Measurements from ENCODE around the gene SLC6A9.

The SLC6A9 gene

GRCh38 chr1:43986712-43987111, 44.5 kb downstream of the SLC6A9 start:
- DNase-seq (ENCODE audit: low spot score) (no peak), FAIRE-seq (no peak)

DNA sequence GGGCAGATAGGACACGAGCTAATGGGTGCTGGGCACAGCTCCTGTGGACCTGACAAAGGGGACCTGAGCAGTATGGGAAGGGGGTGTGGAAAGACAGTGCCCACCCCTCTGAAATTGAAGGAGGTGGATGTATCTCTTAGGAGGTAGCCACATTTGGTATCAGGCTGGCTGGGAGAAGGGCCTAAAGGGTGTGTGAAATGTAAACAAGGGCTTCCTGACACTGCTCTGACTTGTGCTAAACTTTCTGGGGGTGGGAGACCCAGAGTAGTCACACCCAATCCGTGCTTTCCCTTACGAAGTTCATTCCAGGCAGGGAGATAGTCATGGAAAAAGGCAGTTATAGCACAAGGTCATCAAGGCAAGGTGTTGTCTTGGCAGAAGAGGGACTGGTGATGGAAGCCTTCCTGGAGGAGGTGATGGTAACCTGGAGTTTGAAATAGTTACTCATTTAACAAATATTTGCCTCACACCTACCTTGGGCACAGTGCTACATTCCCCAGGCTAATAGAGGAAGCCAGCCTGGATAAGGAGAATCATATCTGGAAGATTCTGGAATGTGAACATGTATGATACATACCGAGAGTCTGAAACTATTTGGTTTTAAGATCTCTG, 45.2 kb downstream of the SLC6A9 start:
- FAIRE-seq (no peak), DNase-seq (ENCODE audit: low spot score) (no peak)

DNA sequence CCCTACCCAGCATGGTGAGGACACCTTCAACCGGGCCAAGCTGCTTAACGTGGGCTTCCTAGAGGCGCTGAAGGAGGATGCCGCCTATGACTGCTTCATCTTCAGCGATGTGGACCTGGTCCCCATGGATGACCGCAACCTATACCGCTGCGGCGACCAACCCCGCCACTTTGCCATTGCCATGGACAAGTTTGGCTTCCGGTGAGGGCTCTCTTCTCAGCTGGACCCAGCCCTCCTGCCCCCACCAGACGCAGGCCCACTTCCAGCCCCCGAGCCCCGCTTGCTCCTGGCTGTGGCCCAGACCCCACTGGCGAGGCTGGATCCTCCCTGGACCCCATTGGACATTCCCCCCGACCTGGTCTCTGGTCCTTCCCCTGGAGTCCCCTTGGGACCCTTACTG, 46.4 kb downstream of the SLC6A9 start:
- FAIRE-seq (no peak), DNase-seq (ENCODE audit: low spot score) (no peak)

DNA sequence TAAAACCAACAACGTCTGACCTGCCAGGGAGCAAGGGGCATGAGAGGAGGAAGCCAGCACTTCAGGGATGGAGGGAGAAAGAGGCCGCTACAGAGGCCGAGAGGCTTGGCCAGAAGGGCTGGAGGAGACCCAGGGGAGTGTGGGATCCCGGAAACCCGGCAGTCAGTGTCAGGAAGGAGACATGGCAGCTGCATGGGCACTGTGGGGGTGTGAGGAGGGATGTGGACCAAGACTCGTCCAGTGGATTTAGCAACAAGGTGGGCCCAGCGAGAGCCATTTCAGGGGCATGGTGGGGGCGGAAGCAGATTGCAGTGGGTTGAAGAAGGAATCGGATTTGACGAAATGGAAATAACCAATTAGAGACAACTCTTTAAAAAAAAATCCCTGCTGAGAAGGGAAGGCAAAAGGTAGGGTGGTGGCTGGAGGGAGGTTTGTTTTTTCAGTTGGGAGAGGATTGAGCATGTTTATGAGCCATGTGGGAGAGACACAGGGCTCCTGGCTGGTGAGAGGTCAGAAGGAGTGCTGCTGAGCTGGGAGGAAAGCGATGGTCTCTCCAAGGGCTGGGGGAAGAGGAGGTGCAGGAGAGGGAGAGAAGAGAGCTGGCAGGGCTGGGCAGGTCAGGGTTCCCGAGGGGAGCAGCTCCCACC, 47.9 kb downstream of the SLC6A9 start:
- DNase-seq (ENCODE audit: low spot score) (no peak), FAIRE-seq (no peak)

- no peak for DNase-seq (ENCODE audit: low spot score)
- no peak for FAIRE-seq
Observed at GRCh38 chr1:43982808-43983207, 48.5 kb downstream of the SLC6A9 start.

DNA sequence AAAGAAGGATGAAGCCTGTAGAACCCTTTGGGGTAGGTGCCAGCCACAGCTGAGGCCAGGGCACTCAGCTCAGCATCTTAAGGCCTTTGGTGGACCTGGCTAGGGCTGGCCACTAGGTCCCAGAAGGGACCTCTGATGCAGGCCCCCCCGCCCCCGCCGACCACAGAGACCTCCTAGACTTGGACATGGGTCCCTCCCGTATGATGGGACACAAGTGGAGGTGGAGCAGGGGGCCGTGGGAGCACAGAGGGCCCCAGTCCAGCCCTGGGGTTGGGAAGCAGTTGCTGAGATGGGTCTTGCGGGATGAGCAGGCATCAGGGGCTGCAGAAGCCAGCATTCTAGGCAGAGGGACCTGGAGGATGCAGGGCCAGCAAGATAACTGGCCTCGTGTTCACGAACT, 49.0 kb downstream of the SLC6A9 start:
- FAIRE-seq, result no peak
- DNase-seq (ENCODE audit: low spot score), result no peak

GRCh38 chr1:43981636-43982035, 49.6 kb downstream of the SLC6A9 start:
- no peak for FAIRE-seq

GRCh38 chr1:43981135-43981491, 50.1 kb downstream of the SLC6A9 start:
- DNase-seq (ENCODE audit: low spot score) (no peak), FAIRE-seq (no peak)

More at GRCh38 chr1:43981636-43982035, 49.6 kb downstream of the SLC6A9 start:
- DNase-seq (ENCODE audit: low spot score), result no peak

DNA sequence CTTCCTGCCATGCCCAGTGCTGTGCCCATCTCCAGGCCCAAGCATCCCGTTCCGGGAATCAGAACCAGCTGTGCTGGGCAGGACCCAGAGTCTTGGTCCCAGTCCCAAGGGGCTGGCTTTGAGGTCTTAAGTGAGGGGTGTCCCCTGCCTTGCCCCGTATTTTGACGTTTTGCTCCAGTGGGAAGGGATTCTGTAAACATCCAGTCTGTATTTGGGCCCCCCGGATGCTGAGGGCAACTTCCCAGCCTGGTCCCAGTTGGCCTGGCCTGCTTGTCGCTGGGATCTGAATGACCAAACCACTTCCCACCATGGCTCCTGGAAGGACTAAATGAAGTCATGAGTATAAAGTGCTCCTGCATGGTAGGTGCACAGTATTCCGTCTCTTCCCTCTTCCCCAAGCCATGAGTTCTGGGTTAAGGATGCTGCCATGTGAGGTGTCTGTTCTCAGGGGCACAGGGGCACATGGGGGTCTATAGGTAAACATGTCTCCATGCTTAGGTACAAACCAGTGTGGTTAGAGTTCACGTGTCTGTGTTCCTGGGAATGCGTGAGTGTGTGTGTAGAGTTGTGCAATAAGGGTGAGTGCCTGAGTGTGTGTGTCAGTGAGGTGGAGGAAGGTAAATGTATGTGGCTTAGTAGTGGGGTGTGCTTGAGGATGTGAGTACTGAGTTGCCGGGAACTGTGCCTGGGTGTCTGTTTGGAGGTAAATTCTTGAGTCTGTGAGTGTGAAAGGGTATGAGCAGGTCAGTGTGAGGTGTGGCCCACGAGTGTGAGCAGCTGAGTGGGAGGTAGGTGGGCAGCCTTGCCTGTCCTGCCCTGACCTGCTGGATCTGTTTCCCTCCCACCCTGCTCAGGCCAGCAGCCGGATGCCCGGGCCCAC, 50.8 kb downstream of the SLC6A9 start:
- FAIRE-seq (no peak), DNase-seq (ENCODE audit: low spot score) (peak; percentile 53)

GRCh38 chr1:43979528-43980254, 51.6 kb downstream of the SLC6A9 start:
- DNase-seq (ENCODE audit: low spot score) (peak; percentile 45), FAIRE-seq (no peak)

- DNase-seq (ENCODE audit: low spot score) (no peak), FAIRE-seq (no peak)
Observed at GRCh38 chr1:43979261-43979527, 52.1 kb downstream of the SLC6A9 start.

DNA sequence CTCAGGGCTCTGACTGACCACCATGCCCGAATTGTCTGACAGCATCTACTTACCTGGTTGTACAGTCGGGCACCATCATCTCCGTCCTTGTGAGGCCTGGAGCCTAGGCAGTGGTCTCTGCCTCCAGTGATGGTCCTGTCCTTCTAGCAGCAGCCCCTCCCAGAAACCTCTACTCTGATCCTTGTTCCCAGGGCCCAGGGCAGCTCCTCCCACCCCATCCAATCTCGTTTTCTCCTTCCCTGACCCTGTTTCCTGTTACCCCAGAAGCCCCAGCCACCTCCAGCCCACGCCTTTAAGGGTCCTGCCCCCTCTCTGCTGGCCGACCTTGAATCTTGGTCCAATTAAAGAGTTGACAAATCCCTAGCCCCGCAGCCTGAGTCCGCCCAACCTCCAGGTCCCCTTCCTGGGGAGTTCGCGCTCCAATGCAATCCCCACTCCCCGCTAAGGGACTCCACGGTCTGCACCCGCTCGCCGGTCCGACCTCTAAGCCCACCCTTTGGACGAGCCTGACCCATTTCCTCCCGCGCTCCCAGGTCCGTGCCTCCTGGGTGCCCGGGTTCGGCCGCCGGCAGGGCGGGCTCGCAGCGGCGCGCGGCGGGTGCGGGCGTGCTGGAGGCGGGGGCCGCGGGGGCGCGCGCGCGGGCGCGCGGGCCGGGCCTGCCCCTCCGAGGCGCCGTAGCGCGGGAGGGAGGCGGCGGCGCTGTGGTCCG, 52.6 kb downstream of the SLC6A9 start, which contains the start of gene B4GALT2:
Gene B4GALT2, plus strand, starts transcription at position 660 of the 710 bp plus-strand sequence. CDS start 1,951 bp downstream, outside the sequence.
- FAIRE-seq (no peak), DNase-seq (ENCODE audit: low spot score) (no peak)

DNA sequence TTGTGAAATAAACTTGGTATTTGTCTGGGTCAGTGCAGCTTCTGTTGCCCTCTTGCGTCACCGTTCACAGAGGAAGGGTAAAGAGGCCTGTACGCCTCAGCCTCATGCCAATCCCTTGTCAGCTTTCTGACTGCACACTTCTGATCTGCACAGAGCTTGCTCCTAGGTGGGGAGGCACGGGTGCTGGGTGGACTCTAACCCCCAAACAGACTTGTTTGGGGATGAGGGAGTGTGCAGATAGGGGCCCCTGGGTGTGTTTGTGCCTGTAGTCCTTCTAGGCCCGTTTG, 53.1 kb downstream of the SLC6A9 start:
- DNase-seq (ENCODE audit: low spot score) (no peak), FAIRE-seq (no peak)

DNA sequence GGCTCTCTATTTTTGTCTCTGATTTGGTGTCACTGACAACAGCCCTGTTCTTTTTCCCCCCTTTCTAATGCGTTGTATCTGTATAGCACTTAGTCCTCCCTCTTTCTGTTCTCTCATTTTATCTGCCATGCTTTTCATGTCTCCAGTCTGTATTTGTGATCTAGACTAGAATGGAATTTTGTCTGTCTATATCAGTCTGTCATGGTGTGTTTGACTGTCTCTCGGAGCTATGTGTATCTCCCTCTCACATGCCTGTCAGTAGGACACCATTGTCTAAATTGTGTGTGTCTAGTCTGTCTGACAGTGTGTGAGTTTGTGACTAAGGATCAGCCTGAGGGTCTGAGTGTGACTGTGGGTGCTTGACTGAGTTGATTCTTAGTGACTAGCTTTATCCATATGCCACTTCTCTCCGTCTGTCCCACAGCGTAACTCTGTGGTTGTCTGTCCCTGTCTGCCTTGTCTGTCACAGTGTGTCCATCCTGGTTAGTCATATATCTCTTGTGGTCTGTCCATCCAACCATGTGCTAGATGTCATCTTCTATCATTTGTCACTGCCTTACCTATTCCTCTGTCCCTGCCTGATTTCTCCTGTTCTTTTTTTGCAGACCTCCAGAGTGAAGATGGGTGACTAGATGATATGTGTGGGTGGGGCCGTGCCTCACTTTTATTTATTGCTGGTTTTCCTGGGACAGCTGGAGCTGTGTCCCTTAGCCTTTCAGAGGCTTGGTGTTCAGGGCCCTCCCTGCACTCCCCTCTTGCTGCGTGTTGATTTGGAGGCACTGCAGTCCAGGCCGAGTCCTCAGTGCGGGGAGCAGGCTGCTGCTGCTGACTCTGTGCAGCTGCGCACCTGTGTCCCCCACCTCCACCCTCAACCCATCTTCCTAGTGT, 53.6 kb downstream of the SLC6A9 start:
- DNase-seq (ENCODE audit: low spot score) (peak; percentile 86), FAIRE-seq (peak; percentile 67)

DNA sequence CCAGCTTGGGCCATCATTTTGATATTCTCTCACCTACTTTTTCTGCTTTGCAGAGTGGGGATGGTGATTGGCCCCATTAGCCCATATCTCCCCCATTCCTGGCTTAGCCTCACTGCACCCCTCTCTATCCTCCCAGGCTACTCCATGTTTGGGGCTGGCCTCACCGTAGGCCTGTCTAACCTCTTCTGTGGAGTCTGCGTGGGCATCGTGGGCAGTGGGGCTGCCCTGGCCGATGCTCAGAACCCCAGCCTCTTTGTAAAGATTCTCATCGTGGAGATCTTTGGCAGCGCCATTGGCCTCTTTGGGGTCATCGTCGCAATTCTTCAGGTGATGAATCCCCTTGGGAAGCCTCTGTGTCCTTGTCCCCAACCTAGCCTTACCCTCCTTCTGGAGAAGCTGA, 54.4 kb downstream of the SLC6A9 start:
- FAIRE-seq (no peak), DNase-seq (ENCODE audit: low spot score) (no peak)

DNA sequence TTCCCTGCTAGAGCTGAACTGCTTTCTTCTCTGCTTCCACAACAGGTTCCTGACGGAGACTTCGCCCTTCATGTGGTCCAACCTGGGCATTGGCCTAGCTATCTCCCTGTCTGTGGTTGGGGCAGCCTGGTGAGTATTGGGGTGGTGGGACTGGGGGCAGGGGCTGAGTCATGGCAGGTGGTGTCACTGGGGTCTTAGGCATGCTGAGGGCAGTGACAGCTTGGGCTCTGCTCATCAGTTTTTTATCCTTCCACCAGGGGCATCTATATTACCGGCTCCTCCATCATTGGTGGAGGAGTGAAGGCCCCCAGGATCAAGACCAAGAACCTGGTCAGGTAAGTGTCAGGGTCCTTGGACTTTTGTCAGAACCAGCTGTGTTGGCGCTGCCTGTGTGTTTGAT, 55.2 kb downstream of the SLC6A9 start:
- no peak for DNase-seq (ENCODE audit: low spot score)

DNA sequence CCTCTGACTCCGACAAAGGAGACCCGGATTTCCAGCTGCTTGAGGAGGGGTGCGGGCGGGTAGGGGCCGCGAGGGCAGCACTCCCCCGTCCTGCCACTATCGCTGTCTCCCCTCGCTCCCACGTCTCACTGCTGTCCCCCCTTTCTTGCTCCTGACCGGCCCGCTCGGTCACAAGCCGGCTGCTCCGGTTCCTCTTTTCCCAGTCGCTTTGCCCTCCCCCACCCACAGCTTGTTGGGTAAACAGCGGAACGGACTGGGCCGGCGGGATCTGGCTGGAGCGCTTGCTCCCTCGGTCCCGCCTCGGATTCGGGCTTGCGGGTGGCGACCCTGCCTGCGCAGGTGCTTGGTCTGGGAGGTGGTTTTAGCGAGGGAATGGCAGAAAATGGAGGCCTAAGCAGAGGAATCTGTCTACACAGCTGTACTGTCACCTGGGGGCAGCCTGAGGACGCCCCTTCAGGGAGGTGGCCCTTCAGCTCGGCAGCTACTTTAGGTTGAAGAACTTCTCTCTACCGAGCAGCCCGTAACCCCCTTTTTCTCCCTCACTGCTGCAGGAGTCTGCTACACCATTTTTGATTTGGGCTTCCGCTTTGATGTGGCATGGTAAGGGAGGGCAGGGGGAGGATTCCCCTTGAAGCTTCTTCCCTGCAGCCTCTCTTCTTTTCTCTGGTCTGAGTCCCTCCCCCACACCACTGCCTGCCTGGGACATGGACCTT, 55.9 kb downstream of the SLC6A9 start:
- no peak for DNase-seq (ENCODE audit: low spot score)
- FAIRE-seq, result no peak

More for the DNA sequence above, 55.2 kb downstream of the SLC6A9 start:
- FAIRE-seq, result no peak

DNA sequence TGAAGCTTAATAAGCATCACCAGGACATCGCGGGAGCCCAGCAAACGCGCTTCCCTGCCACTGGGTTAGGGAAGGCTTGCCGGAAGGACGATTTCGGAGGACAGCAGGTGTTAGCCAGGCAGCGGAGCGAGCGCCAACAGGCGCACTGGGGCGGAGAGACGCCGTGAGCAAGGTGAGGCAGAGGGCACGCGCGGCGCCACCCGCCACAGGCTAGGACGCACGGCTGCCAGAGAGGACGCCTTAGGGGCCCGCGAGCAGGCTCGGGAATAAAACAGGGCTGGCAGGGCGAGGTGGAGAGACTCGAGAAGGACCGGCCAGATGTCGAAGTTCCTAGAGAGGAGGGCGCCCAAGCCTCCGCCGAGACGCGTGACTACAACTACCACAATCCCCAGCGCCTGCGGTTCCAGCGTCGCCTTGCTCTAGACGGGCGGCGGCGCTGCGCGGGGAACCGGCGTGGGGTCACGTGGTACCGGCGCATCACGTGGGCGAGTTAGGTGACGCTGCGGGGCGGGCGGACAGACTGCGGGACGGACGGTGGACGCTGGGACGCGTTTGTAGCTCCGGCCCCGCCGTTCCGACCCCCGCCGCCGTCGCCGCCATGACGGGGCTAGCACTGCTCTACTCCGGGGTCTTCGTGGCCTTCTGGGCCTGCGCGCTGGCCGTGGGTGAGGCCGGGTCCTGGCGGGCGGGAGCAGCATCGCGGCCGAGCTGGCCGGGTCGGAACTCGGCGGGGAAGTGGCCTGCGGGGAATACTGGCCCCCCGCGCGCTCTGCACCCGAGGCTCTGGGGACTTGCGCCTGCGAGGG, 56.6 kb downstream of the SLC6A9 start, which contains the start of gene ATP6V0B:
Gene ATP6V0B, plus strand, starts transcription at position 518 of the 806 bp plus-strand sequence. Its CDS starts 81 bp downstream, at position 599.
- DNase-seq (ENCODE audit: low spot score) (peak; percentile 83), FAIRE-seq (no peak)

- no peak for FAIRE-seq
- no peak for DNase-seq (ENCODE audit: low spot score)
Observed at GRCh38 chr1:43973981-43974442, 57.2 kb downstream of the SLC6A9 start.

Measured in RCC 7860 (cell line).